Ureter (tissue), 1 donor: ENCODE data around the gene AHSP. TPM values are rescaled to one million over a fixed set of nuclear protein-coding genes. Genes with fewer than 3 reads are reported as not detected.
"Not testable (repeated sequence)": the region's sequence is repeated elsewhere in the genome, so short reads cannot be mapped to it uniquely, and the experiment has no call there.

Experiments
- DNase-seq: peaks from one replicate; pipeline ENCODE4 v3.0.0-alpha.2; 2020; ENCODE audit warnings: low spot score
- total RNA-seq: library from RNA; stranded (reverse); gene quantifications from one replicate; pipeline ENCODE4 v1.2.4, GENCODE V29; 2023
- donor health status: DM: yes; HTN: yes; CAD: no.

AHSP gene, protein sequence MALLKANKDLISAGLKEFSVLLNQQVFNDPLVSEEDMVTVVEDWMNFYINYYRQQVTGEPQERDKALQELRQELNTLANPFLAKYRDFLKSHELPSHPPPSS
- not detected for total RNA-seq

DNA sequence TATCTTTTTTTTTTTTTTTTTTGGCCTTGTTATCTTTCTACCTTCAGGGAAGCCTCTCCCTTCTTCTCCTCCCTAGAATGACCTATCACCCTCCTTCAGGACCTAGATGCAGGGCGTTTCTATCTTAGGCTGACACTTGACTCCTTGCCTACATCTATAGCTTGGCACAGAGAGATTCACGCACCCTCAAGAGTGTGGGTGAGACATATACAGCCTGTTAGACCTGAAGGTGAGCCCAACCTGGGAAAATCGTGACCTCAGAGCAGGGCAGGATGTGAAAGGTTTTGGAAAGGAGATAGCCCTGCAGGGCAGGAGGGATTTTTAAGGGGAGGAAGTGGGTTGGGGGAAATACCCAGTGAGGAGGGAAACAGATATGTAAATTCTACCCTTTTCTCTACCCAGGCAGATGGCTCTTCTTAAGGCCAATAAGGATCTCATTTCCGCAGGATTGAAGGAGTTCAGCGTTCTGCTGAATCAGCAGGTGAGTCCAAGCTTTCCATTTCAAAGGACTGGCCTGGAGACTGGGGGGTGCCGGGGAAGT, at the start of gene AHSP:
TSS of gene AHSP (plus strand) at position 167 of the 541 bp plus-strand sequence. CDS start at position 407, 240 bp downstream.
- no peak for DNase-seq

DNA sequence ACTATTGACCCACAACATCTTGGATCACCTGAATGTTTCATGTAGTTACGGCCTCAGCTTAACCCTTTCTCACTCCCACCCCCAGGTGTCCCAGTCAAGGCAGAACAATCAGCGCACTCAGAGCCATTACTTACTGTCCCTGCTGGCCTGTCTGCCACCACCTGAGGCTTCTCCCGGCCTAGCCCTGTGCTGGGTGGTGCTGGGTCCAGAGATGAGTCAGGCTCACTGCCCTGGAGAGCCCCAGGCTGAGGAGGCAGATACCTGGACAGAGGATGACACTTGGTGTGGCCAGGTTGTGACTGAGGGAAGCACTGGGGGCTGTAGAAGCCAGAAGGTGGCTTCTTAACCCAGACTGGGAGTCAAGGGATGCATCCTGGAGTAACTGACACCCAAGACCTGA, 48.7 kb upstream of the AHSP start:
- DNase-seq, result no peak

DNA sequence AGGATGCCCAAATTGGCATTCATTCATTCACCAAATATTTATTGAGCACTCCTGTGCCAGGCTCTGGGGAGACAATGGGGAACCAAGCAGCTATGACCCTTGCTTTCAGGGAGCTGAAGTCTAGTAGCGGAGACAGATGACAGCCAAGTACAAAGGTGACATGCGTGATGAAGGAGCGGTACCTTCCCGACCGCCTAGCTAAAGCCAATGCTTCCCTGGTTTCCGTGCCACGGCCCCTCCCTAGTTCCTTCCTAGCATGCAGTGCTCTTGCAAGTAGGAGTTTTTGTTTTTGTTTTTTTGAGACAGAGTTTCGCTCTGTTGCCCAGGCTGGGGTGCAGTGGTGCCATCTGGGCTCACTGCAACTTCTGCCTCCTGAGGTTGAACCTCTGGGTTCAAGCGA, 47.9 kb upstream of the AHSP start:
- no peak for DNase-seq

DNA sequence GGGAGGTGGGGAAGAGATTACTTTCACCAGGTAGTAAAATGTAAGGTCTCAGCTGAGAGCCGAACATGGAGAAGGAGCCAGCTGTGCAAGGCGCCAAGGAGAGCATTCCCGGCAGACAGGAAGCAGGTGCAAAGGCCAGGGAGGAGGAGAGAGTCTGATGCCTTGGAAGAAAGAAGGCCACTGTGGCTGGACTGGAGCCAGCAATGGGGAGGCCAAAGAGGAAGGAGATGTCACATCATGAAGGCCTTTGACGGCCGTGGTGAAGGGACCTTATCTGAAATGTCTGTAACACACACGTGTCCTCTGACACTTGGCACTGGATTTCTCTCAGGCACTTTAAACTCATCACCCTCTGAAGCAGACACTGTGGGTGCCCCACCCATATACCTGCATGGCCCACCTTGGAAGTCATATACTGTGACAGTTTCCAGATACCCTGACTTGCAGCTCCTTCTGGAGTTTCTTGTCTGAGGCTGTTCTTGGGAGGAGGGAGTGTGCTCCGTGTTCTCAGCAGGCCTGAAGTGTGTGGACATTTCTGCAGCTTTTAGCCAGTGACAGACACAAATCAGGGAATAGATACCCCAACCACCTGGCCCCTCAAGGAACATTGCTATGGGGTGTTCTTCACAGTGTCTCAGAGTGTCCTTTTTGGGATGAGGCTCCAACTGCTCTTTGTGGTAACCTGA, 46.7 kb upstream of the AHSP start:
- DNase-seq, result no peak

DNA sequence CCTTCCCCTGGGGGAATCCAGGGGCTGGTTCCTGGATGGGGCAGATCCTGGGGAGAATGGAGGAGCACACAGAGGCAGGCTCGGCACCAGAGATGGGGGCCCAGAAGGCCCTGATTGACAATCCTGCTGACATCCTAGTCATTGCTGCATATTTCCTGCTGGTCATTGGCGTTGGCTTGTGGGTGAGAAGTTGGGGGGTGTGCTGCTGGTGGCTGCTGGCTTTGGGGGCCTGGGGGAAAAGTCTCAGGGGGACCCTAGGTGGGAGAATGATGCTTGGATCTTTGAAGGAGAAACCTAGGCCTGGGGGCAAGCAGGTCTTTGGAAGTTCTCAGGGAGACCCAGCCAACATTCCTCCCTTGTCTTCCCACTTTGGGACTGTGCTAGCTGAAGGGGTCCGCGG, 44.6 kb upstream of the AHSP start, which contains the start of gene SLC5A2:
TSS of gene SLC5A2 (plus strand) at position 43 of the 400 bp plus-strand sequence. CDS start at position 57, 14 bp downstream.
- DNase-seq, result no peak

DNA sequence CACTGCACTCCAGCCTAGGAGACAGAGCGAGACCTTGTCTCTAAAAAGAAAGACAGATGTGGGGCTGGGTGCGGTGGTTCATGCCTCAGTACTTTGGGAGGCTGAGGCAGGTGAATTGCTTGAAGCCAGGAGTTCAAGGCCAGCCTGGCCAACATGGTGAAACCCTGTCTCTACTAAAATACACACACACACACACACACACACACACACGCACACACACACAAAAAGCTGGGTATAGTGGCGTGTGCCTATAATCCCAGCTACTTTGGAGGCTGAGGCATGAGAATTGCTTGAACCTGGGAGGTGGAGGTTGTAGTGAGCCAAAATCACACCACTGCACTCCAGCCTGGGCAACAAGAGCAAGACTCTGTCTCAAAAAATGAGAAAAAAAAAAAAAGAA, 43.7 kb upstream of the AHSP start:
- DNase-seq, result not testable (repeated sequence)

DNA sequence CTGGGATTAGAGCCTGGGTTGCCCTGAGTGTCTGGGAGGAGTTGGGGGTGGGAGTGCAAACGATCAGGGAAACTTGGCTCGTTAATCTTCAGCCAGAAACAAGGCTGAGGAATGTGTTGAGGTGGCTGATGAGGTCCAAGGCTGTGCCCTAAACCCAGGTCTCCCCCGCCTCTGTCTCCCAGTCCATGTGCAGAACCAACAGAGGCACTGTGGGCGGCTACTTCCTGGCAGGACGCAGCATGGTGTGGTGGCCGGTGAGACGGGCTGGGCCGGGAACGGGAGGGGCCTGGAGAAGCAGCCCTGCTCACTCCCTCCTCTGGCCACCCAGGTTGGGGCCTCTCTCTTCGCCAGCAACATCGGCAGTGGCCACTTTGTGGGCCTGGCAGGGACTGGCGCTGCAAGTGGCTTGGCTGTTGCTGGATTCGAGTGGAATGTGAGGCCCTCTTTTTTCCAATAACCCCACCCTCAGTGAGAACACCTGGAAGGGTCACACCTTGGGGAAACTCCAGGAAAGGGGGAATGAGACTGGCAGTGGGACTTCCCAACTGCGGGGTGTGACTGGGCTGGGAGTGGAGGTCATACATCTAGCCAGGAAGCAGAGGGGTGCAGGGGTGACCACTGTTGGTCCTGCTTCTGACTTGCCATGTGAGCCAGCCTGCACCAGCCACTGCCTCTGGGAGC, 43.1 kb upstream of the AHSP start:
- no peak for DNase-seq

DNA sequence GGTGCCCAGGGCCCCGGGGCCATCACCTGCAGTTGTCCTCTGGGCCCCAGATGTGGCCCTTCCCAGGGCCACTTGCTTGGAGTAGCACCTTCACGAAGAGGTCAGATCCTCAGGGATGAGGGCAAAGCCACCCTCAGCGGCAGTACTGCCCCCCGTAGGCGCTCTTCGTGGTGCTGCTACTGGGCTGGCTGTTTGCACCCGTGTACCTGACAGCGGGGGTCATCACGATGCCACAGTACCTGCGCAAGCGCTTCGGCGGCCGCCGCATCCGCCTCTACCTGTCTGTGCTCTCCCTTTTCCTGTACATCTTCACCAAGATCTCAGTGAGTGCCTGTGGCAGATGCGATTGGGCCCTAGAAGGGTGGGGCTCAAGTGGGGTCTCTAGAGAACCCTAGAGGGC, 42.1 kb upstream of the AHSP start:
- no peak for DNase-seq

DNA sequence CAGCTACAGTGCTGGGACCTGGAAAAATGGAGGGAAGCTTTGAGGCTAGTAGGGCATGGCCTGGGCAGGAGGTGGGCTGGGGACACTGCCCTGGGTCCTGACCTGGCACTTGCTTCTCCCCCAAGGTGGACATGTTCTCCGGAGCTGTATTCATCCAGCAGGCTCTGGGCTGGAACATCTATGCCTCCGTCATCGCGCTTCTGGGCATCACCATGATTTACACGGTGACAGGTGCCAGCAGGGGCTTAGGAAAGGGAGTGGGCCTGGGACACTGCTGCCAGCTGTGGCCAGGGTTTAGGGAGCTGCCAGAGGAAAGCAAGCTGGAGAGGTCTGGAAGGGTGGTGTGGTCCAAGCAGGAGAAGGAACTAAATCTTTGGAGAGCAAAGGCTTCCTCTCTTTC, 41.7 kb upstream of the AHSP start:
- no peak for DNase-seq

DNA sequence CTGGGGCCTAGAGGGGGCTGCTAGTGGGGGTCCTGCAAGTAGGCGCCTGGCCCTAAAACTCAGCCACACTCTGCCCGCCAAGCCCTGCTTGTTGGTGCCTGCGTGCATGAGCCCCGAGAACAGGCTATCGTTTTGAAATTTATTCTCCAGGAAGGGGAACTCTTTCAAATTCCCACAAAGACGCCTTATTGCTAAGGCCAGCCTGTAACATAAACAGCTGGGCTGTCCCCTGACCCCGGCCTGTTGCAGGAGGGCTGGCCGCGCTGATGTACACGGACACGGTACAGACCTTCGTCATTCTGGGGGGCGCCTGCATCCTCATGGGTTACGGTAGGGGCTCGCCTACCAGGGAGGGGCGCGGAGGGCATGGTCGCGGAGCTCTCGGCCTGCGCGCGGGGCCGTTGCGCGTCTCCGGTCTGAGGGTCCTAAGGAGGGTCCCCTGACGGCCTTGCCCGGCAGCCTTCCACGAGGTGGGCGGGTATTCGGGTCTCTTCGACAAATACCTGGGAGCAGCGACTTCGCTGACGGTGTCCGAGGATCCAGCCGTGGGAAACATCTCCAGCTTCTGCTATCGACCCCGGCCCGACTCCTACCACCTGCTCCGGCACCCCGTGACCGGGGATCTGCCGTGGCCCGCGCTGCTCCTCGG, 40.5 kb upstream of the AHSP start:
- DNase-seq, result no peak

DNA sequence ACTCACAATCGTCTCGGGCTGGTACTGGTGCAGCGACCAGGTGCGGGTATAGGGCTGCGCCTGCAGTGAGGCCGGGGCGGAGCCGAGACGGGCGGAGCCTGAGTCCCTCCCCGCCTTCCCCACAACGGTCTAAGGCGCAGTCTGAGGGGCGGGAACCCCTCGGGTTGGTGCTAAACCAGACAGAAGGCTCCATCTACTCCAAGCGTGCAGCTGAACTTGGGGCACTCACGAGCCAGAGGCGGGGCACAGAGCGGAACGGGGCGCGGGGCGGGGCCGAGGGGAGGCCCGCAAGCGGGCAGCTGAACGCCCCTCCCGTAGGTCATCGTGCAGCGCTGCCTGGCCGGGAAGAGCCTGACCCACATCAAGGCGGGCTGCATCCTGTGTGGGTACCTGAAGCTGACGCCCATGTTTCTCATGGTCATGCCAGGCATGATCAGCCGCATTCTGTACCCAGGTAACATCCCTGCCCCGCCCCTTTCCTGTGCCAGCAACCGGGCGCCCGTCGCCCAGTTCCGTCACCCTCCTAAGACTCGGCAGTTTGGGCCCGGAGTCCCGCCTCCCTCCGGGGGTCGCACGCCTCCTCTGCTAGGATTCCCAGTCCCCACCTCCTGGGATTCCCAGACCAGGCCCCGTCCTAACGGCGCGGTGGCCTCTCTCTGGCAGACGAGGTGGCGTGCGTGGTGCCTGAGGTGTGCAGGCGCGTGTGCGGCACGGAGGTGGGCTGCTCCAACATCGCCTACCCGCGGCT, 39.8 kb upstream of the AHSP start:
- no peak for DNase-seq

DNA sequence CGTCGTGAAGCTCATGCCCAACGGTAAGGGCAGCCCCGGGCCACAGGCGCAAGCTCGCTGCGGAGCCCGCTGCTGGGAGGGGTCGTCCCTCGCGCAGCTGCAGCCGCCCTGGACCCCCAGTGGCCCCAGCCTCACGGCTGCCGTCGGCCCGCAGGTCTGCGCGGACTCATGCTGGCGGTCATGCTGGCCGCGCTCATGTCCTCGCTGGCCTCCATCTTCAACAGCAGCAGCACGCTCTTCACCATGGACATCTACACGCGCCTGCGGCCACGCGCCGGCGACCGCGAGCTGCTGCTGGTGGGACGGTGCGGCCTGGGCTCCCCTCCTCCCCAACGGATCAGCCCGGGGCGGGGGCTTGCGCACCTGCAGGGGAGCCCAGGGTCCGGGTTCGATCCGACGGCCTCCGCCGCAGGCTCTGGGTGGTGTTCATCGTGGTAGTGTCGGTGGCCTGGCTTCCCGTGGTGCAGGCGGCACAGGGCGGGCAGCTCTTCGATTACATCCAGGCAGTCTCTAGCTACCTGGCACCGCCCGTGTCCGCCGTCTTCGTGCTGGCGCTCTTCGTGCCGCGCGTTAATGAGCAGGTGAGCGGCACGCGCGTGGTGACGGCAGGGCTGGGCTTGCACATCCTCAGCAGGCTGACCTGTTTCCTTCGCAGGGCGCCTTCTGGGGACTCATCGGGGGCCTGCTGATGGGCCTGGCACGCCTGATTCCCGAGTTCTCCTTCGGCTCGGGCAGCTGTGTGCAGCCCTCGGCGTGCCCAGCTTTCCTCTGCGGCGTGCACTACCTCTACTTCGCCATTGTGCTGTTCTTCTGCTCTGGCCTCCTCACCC, 39.0 kb upstream of the AHSP start:
- no peak for DNase-seq

DNA sequence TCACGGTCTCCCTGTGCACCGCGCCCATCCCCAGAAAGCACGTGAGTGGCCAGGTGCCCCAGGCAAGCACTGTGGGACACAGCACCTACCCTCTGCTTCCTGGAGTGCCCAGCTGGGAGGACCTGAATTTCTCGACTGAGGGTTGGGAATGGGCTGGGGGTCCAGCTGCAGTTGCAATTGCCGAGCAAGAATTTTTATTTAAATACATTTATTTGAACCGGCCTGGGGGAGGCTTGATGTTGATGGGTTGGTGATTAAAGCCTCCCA, 38.5 kb upstream of the AHSP start:
- DNase-seq, result no peak

DNA sequence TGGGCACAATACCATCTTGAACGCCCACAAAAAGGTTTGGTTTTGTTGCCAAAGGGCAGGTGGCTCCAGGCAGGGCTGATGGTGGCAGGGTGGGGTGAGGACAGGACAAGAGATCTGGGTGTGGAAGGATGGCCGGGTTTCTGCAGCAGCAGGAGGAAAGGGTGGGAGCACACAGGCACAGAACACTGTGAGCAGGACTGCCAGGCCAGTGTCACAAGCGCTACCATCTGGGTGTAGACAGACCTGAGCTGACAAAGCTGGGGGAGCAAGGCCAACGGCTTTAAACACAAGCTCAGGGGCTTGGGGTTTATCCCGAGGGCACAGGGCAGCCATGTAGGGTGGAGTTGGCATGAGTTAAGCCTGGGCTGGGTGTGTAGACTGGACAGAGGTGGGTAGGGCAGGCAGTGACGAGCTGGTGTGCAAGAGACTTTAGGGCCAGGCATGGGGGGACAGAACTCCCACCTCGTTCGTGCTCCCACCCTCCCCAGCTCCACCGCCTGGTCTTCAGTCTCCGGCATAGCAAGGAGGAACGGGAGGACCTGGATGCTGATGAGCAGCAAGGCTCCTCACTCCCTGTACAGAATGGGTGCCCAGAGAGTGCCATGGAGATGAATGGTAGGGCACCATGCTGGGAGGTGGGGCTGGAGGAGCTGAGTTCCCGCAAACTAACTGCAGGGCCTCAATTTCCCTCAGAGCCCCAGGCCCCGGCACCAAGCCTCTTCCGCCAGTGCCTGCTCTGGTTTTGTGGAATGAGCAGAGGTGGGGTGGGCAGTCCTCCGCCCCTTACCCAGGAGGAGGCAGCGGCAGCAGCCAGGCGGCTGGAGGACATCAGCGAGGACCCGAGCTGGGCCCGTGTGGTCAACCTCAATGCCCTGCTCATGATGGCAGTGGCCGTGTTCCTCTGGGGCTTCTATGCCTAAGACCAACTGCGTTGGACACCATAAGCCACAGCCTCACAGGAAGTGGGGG, 37.8 kb upstream of the AHSP start:
- no peak for DNase-seq

DNA sequence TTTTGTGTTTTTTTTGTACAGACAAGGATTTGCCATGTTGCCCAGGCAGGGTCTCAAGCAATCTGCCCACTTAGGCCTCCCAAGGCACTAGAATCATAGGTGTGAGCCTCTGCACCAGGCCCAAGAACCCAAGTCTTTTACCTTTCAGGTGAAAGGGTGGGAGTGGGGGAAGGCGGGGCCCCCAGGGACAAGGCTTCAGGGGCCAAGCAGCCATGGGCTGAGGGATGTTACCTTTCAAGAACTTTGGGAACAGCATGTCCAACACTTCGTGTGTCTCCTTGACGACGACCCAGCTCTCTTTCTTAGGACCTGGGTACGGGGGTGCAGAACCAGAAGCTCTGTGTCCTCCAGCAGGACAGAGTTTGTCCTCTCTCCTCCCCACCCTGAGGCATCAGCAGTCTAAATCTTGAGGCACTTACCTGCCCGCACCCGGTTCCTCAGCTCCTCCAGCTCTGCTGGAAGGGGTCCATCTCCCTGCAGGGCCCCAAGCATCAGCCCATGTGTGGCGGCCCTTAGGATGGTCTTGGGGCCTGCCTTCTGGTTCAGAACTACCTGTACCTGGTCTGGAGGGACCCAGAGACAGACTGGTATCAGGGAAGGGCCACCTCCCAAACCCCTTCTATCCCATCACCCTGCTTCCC, 35.8 kb upstream of the AHSP start:
- DNase-seq, result no peak

DNA sequence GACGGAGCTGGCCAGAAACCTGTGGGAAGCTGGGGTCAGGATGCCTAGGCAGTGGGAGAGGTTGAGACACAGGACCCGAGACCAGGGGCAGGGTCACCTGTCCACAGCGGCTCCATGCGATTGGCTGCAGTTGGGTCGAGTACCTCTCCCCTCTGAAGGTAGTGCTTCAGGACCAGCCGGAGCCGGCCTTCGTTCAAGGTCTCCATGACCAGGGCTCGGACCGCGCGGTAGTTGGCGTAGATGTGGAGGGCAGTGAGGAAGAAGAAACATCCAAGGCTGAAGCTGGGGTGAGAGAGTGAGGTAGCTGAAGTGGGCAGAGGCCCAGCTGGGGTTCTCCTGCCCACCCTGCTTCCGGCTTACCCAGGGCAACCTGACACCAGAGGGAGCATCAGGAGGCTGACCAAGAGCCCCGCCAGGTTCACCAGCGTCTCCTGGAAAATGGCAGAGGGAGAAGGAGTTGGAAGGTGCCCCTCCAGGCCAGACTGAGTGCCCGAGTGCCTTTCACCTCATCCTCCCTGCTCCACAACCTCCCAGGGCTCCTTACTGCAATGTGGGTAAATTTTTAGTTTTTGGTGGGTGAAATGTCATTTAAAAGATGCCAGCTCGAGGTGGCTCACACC, 34.1 kb upstream of the AHSP start:
- DNase-seq, result no peak

DNA sequence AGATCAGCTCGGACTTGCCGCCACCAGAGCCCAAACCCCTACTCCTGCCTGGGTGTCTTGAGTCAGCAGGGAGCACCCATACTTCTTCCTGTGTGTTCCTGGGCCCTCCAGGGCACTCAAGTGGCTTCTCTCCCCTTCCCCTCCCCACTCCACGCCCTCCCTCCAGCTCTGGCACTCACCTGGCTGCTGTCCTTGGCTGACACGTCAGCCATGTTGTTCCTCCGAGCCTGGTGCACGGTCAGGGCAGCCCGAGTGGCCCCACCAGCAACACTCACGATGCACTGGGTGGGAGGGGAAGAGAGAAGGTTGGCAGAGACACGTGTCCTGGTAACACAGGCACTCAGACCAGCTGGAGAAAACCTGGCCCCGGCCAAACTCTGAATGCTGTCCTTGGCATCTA, 31.0 kb upstream of the AHSP start:
- DNase-seq, result no peak

DNA sequence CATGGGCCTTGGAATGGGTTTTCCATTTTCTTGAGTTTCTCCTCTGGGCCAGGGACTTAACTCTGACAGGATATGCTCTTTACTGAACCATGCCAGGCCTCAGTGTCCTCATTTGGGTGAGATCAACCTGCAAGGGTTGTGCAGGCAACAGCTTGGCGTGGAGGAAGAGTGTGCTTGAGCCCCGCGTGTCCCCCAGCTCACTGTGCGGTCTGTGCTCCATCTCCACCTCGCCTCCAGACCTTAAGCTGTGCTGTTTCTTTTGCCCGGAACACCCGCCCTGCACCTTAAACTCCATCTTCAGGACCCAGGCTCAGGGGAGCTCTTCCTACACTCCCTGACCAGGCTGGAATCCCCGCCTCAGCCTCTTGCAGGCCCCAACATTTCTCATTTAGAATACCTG, 29.2 kb upstream of the AHSP start:
- DNase-seq, result no peak

DNA sequence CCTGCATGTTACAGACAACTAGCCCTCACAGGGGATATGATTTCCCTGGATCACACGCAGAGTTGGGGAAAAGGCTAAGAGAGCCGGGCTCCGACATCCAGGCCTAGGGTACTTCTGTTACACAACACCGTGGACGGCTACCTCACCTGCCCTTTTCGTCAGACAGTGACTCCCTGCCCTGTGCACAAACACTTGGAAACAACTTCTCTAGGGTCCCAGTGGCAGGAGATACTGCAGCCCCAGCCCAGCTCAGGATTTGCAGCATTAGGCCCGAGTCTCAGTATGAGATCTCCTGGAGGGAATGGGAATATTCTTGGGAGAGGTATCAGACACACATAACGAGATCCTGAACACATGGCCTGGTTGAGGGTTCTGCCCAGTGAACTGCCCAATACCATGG, 27.8 kb upstream of the AHSP start:
- DNase-seq, result no peak
